ENCODE measurements around the gene ZWILCH.
"Not testable (repeated sequence)": the region's sequence is repeated elsewhere in the genome, so short reads cannot be mapped to it uniquely, and the experiment has no call there.

Gene ZWILCH

DNA sequence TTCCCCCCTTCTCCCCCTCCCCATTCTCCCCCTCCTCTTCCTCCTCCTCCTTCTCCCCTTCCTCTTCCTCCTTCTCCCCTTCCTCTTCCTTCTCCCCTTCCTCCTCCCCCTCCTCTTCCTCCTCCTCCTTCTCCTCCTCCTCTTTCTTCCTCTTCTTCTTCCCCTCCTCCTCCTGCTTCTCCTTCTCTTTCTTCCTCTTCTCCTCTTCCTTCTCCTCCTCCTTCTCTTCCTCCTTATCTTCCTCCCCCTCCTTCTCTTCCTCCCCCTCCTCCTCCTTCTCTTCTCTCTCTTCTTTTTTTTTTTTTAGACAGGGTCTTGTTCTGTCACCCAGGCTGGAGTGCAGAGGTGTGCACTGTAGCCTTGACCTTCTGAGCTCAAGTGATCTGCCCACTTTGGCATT is 81.9 kb downstream of the ZWILCH start:
- no peak for DNase-seq

GRCh38 chr15:66587749-66588148 is 82.6 kb downstream of the ZWILCH start:
- DNase-seq: no peak

- peak; percentile 27 for DNase-seq
Observed at GRCh38 chr15:66588537-66588936, 83.4 kb downstream of the ZWILCH start.

DNA sequence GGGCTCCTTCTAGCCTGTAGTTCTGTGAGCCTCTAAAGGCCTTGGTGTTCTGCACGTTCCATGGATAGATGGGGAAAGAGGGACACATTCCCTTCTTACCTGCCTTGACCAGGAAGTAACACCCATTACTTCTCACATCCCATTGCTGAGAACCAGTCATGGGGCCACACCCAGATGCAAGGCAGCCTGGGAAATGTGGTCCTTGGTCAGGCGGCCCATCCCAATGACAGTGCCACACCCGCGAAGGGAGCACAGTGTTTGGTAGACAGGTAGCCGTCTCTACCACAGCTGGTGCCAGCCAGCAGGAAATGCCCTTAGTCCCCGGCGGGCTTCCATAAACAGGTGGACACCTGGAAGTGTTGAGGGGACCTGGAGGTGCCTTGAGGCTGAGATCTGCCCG is 83.8 kb downstream of the ZWILCH start:
- no peak for DNase-seq

DNA sequence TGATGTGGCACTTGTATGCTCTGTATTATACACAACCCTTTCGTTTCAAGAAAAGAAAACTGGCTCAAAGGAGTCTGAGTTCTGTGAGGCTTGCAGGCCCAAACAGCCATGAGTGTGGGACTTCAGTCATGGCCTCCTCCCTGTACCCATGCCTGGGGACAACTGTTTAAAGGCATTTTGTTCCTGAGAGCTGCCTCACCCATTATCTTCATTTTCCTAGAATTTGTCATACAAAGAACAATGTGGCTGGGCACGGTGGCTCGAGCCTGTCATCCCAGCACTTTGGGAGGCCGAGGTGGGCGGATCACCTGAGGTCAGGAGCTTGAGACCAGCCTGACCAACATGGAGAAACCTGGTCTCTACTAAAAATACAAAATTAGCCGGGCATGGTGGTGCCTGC is 84.3 kb downstream of the ZWILCH start:
- DNase-seq: not testable (repeated sequence)

DNA sequence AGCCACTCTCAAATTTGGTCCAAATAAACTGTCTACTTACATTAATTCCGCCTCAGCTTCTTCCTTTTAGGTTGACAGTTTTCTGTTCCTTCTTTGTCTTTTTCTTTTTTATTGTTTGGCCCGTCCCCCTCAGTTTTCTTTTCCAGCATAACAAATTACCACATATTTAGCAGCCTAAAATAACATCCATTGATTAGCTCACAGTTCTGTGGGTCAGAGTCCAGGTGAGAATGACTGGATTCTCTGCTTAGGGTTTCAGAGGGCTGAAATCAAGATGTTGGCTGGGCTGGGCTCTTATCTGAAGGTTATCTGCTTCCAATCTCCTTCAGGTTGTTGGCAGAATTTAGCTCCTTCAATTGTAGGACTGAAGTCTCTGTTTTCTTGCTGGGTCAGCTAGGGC is 85.3 kb downstream of the ZWILCH start:
- DNase-seq: no peak

DNA sequence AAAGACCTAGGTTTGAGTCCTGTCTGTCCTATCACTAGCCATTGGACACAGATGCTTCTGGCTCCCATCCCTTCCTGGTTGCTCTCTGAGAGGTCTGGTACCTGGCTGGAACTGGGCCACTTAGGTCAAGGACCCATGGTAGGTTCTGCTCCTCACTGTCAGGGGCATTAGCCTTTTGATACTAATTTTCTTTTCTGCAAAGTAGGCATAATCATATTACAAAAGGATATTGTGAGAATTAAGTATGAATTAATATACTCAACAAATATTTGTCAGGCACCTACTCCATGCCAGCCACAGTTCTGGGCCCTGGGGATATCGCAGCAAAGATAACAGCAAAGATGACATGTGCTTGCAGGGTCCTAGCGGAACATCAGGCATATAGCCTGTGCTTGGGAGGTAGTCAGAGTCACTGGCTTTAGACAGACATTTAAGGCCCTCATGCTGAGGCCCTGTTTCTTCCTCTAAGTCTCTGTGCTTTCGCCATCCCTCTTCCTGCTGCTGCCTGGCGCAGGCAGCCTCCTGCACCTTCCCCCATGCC is 86.3 kb downstream of the ZWILCH start:
- DNase-seq: no peak

GRCh38 chr15:66592505-66593218 is 87.5 kb downstream of the ZWILCH start:
- DNase-seq: peak; percentile 66

- no peak for DNase-seq
Observed at GRCh38 chr15:66593219-66593780, 88.2 kb downstream of the ZWILCH start.

DNA sequence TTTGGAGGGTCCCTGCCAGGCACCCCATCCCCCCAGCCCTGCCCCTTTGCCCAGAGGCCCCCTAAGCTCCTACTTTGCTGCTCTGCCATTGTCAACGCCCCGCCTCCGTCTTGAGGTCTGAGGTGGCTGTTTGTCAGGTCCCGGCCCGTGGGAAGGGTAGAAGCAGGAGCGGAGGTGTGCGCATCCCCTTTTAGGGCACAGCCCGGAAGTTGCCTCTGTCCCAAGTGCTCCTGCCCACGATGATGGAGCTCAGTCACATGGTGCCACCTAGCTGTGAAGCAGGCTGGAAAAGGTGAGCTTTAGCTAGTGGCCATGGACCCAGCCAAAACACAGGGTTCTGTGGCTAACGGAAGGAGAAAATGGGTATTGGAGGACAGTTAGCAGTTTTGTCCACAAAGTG is 89.2 kb downstream of the ZWILCH start:
- DNase-seq: no peak

GRCh38 chr15:66594836-66595235 is 89.7 kb downstream of the ZWILCH start:
- no peak for DNase-seq

DNA sequence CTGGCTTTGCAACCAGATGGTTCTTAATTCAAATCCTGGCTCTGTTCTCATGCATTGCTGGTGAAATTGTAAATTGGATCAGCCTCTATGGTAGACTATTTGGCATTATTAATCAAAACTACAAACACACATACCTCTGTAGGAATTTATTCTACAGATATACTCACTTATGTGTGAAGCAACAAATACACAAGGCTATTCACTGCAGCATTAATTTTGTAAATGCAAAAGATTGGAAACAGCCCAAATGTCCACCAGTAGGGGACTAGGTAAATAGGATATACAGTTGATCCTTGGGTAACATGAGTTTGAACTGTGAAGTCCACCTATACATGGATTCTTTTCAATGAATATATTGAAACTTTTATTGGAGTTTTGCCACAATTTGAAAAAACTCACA is 90.2 kb downstream of the ZWILCH start:
- DNase-seq: no peak

- no peak for DNase-seq
Observed at GRCh38 chr15:66595931-66596545, 90.9 kb downstream of the ZWILCH start.

DNA sequence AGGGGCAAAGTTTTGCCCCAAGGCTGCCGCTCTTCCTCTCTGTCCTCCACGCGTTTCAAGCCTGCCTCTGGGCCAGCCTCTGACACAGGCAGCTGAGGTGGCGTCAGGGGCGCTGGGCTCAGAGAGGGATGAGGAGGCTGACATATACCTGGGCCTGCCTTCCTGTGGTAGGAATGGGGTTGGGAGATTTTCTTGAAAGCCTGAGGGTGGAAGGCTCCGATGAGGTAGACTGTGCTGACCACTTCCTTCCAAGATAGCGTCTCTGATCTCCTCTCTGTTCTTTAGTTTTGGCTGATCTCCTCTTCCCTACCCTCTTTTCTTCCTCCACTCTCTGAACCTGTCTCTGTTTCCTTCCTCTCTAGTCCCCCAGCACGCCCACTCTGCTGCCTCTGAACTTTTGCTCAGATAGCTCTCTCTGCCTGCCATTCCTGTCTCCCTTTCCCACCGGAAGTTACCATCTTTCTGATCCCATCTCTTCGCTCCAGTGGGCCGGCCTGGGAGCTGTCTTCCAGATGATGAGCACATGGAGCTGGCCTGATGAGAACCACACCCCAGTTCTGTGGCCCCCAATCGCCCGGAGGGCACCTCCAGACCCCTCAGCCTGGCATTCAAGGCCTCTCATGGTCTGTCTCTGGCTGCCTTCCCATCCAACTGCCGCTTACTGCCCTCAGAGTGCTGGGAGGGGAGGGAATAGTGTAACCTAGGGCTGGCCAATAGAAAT is 93.1 kb downstream of the ZWILCH start:
- DNase-seq: no peak

Measured in hematopoietic multipotent progenitor cell treated with erythropoietin and hydrocortisone succinate and interleukin-3 and kit ligand, for 6 days (in vitro differentiated cells).